T-helper 2 cell treated with Interferon-gamma antibody and Interleukin-4, amounts not matched to agents 5 μg/mL and 100 μg/mL, for 36 hours (primary cell): Measurements from ENCODE around the gene TEX44.
A peak's percentile ranks its signal among the peaks of the same experiment; 100 is the strongest.
"Not testable (repeated sequence)": the region's sequence is repeated elsewhere in the genome, so short reads cannot be mapped to it uniquely, and the experiment has no call there.

Source experiments
- DNase-seq: peaks from one replicate; pipeline ENCODE4 v3.0.0; 2021; ENCODE audit warnings: low spot score
- H3K27ac Mint-ChIP-seq: one replicate; pipeline ENCODE4 v1.8.0; 2021; ENCODE audit warnings: mild to moderate bottlenecking, mixed read lengths
- H3K27me3 Mint-ChIP-seq: one replicate; pipeline ENCODE4 v1.8.0; 2021; ENCODE audit warnings: low read depth, mixed read lengths
- H3K36me3 Mint-ChIP-seq: one replicate; pipeline ENCODE4 v1.8.0; 2021; ENCODE audit warnings: low read depth, mixed read lengths
- H3K4me1 Mint-ChIP-seq: one replicate; pipeline ENCODE4 v1.8.0; 2021; ENCODE audit warnings: low read depth, mixed read lengths
- H3K4me3 Mint-ChIP-seq: one replicate; pipeline ENCODE4 v1.8.0; 2022; ENCODE audit warnings: mild to moderate bottlenecking, moderate library complexity, mixed read lengths
- H3K9me3 Mint-ChIP-seq: one replicate; pipeline ENCODE4 v1.8.0; 2021; ENCODE audit warnings: mixed read lengths

TEX44 gene

DNA sequence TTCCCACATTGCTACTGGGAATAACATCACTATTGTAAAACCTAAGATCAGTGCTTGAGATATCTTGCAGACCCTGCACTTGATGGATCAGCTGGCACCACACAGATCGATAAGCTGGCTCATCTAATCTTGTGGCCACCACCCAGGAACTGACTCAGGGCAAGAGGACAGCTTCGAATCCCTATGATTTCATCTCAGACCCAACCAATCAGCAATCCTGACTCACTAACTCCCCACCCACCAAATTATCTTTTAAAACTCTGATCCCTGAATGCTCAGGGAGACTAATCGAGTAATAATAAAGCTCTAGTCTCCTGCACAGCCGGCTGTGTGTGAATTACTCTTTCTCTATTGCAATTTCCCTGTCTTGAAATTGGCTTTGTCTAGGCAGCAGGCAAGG is 11.3 kb upstream of the TEX44 start:
- Mint-ChIP-seq H3K4me3 (no peak overlapping the region), H3K36me3 (no peaks in the 10 kb centered on the region), H3K27me3 (peaks cover 7% of the 10 kb centered on the region), H3K4me1 (no peaks in the 10 kb centered on the region), H3K27ac (no peak overlapping the region), H3K9me3 (no peaks in the 10 kb centered on the region)
- no peak for DNase-seq

DNA sequence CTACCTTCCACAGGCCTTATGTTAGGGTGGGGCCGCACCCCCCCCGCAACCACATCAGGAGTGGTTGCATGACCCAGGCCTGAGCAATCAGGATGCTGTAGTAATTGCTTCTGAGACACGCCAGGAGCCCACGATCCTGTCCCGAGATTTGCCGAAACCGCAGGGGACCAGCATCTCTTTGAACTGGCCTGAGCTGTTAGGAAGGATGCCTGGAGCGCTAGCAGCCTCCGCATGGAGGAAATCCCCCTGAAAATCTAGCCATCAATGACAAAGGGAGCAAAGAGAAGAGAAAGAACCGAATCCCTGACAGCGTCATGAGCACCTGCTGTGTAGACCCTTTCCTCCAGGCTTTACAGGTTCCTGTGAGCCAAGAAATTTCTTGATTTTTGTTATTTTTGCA is 8.7 kb upstream of the TEX44 start:
- H3K36me3 Mint-ChIP-seq = no peaks in the 10 kb centered on the region
- H3K27ac Mint-ChIP-seq = no peak overlapping the region

DNA sequence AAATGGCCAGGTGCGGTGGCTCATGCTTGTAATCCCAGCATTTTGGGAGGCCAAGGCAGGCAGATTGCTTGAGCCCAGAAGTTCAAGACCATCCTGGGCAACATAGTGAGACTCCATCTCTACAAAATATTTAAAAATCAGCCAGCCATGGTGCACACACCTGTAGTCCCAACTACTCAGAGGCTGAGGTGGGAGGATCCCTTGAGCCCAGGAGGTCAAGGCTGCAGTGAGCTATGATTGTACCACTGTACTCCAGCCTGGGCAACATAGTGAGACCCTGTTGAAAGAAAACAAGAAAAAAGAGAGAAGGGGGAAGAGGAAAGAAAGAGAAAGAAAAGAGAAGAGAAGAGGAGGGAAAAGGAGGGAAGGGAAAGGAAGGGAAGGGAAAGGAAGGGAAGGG is 4.9 kb upstream of the TEX44 start:
- H3K36me3 Mint-ChIP-seq, H3K4me1 Mint-ChIP-seq, H3K27ac Mint-ChIP-seq, DNase-seq, H3K9me3 Mint-ChIP-seq, H3K4me3 Mint-ChIP-seq: not testable (repeated sequence)
- peaks cover 16% of the 10 kb centered on the region for H3K27me3 Mint-ChIP-seq

More for the DNA sequence above, 8.7 kb upstream of the TEX44 start:
- H3K27me3 Mint-ChIP-seq = peaks cover 12% of the 10 kb centered on the region
- no peak for DNase-seq
- no peaks in the 10 kb centered on the region for H3K9me3 Mint-ChIP-seq
- no peak overlapping the region for H3K4me3 Mint-ChIP-seq
- no peaks in the 10 kb centered on the region for H3K4me1 Mint-ChIP-seq

DNA sequence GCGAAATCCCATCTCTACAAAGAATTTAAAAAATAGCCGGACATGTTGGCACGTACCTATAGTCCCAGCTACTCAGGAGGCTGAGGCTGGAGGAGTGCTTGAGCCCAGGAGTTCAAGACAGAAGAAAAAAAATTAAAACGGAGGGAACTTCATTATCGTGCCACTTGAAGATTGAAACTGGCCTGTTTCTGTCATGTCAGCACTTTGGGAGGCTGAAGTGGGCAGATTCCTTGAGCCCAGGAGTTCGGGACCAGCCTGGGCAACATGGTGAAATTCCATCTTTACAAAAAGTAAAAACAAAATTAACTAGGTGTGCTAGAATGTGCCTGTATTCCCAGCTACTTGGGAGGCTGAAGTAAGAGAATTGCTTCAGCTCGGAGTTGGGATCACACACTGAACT is 3.0 kb upstream of the TEX44 start:
- Mint-ChIP-seq H3K36me3 (no peaks in the 10 kb centered on the region), H3K4me3 (no peak overlapping the region), H3K27me3 (peaks cover 16% of the 10 kb centered on the region), H3K9me3 (no peaks in the 10 kb centered on the region), H3K4me1 (no peaks in the 10 kb centered on the region), H3K27ac (no peak overlapping the region)
- DNase-seq = no peak

DNA sequence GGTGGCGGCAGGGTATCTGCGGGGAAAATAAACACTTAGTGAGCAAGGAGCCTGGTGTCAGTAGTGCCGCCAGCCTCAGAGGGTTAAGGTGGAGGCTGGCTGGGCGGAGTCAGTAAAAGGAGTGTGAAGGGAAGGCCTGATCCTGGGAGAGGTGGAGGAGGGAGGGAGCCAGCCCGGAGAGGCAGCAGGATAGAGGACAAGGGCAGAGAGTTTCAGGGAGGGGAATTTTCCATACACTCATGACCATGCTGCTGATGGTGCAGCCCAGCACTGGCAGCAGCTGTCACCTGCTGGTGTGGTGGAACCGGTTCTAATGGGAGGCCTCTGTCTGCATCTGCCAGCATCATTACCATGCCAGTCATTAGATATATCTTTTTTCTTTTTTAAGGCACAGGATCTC is 2.0 kb upstream of the TEX44 start:
- no peak for DNase-seq
- no peaks in the 10 kb centered on the region for H3K9me3 Mint-ChIP-seq
- H3K4me3 Mint-ChIP-seq = no peak overlapping the region
- H3K27me3 Mint-ChIP-seq = peaks cover 16% of the 10 kb centered on the region
- H3K36me3 Mint-ChIP-seq = no peaks in the 10 kb centered on the region
- no peaks in the 10 kb centered on the region for H3K4me1 Mint-ChIP-seq
- H3K27ac Mint-ChIP-seq = no peak overlapping the region

DNA sequence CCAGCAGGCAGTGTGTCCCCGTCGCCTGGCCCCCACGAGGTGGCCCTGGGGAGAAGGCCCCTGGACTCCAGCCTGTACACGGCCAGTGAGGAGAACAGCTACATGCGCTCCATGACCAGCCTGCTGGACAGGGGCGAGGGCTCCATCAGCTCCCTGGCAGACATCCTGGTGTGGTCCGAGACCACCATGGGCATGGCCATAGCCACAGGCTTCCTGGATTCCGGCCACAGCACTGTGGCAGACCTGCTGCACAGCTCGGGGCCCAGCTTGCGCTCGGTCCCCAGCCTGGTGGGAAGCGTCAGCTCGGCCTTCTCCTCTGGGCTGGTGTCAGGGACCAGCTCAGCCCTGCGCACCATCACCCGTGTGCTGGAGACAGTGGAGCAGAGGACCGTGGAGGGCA is 1.0 kb downstream of the TEX44 start:
- no peak overlapping the region for H3K27ac Mint-ChIP-seq
- no peak overlapping the region for H3K4me3 Mint-ChIP-seq
- no peak for DNase-seq
- H3K9me3 Mint-ChIP-seq = no peaks in the 10 kb centered on the region
- no peaks in the 10 kb centered on the region for H3K4me1 Mint-ChIP-seq
- H3K36me3 Mint-ChIP-seq = no peaks in the 10 kb centered on the region
- peaks cover 10% of the 10 kb centered on the region for H3K27me3 Mint-ChIP-seq

DNA sequence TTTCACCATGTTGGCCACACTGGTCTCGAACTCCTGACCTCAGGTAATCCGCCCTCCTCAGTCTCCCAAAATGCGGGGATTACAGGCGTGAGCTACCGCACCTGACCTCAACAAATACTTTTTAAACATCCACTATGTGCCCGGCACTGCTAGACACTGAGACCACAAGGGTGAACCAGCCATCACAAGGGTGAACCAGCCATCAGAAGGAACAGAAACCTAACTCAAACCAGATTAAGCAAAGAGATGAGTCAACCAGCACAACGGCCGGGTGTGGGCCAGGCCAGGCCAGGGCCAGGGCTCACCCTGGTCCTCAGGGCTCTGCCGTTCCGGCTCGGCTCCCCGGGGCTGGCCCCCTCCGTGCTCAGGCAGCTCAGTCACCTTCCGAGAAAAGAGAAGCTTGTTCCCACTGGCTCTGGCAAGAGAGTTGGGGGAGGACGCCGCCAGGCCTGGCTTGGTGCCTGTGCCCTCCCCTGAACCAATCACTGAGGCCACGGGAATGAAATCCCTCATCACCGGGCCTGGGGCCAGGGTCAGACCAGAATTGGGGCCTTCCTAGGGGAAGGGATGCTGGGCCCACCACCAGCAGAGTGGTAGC is 4.4 kb downstream of the TEX44 start:
- no peak overlapping the region for H3K27ac Mint-ChIP-seq
- H3K4me1 Mint-ChIP-seq = peaks cover 5% of the 10 kb centered on the region
- no peak overlapping the region for H3K4me3 Mint-ChIP-seq
- no peaks in the 10 kb centered on the region for H3K36me3 Mint-ChIP-seq
- H3K9me3 Mint-ChIP-seq = no peaks in the 10 kb centered on the region
- DNase-seq = no peak
- peaks cover 4% of the 10 kb centered on the region for H3K27me3 Mint-ChIP-seq

DNA sequence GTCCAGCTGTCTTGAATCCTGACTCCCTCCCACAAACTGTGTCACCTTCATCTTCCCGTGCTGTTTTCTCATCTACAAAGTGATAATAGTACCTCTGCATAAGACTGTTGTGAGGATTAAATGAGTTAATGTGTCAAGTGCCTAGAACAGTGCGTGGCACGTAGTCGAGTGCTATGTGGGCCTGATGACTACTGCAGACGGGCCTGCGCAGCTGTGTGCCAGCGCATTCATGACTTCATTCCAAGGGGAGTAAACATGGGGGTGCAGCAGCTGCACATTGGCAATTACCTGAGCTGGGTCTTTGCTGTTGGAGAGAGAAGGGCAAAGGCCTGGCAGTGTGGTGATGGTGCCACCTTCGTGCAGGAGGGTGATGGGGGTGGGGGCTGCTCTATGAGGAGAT is 5.0 kb downstream of the TEX44 start:
- no peak for DNase-seq
- H3K4me3 Mint-ChIP-seq = no peak overlapping the region
- H3K27me3 Mint-ChIP-seq = peaks cover 5% of the 10 kb centered on the region
- H3K9me3 Mint-ChIP-seq = no peaks in the 10 kb centered on the region
- peaks cover 5% of the 10 kb centered on the region for H3K4me1 Mint-ChIP-seq
- H3K36me3 Mint-ChIP-seq = no peaks in the 10 kb centered on the region
- H3K27ac Mint-ChIP-seq = no peak overlapping the region

DNA sequence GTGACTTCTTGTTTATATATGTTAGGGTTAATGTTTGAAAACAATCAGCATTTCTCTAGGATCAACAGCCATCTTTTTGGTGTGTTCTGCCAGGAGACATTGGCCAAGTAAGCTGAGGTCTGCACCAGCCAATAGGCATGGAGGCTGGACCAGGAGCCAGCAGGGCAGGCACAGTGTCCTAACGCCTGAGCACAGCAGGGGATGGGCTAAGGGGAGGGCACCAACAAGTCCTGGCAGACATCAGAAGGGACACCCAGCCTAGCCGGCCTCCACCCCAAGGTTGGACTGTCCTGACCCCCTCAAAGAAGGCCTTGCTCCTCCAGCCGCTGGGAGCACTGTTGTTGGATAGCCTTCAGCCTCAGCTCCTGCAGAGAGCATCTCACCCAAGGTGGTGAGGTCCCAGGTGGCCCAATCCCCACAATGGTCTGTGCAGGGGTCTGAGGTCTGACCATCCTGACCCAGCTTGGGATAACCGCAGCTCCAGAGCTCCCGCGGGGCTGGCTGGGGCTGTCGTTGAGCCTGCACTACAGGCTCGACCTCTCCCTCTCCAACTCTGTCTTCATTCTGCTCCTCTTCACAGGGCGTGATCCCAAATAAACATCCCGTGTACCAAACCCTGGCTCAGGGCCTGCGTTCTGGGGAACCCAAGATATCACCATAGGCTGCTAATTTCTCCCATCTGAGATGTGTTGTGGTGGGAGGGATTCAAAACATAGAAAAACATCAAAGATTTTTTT is 8.1 kb downstream of the TEX44 start:
- Mint-ChIP-seq H3K4me3 (no peak overlapping the region), H3K4me1 (peaks cover 9% of the 10 kb centered on the region), H3K36me3 (no peaks in the 10 kb centered on the region), H3K9me3 (no peaks in the 10 kb centered on the region), H3K27me3 (peaks cover 7% of the 10 kb centered on the region), H3K27ac (no peak overlapping the region)
- no peak for DNase-seq

DNA sequence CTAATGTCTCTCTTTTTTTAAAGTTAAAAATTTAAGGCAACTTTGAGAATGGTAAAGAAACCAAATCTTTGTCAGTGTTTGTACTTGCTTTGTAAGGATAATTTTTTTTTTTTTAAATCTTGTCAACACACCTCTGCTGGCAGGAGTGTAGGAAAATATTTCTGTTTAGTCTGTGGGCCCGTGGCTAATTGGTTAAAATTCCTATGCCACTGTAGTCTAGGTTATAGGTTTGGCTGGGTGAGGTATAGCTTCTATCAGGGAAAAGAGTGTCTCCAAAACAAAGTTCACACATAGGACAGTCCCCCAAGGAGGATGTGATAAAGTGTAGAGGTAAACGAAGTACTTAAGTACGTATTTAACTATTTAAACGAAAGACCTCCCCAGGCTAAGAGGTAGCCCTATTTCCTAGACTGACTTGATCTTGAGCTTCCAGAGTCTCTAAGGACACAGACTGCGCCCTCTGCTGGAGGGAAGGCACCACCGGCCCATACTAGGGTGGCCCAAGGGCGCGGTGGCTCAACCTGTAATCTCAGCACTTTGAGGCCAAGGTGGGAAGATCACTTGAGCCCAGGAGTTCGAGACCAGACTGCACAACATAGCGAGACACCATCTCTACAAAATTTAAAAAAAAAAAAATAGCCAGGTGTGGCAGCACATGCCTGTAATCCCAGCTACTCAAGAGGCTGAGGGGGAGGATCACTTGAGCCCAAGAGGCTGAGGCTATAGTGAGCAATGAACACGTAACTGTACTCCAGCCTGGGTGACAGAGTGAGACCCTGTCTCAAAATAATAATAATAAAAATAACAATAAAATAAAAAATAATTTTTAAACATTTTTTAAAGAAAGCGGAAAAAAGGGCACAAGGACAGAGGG is 8.9 kb downstream of the TEX44 start:
- peaks cover 7% of the 10 kb centered on the region for H3K27me3 Mint-ChIP-seq
- peaks cover 9% of the 10 kb centered on the region for H3K4me1 Mint-ChIP-seq
- peak; percentile 70 for DNase-seq
- H3K4me3 Mint-ChIP-seq = no peak overlapping the region
- H3K36me3 Mint-ChIP-seq = no peaks in the 10 kb centered on the region
- no peaks in the 10 kb centered on the region for H3K9me3 Mint-ChIP-seq
- H3K27ac Mint-ChIP-seq = peak overlapping the region; percentile 68

DNA sequence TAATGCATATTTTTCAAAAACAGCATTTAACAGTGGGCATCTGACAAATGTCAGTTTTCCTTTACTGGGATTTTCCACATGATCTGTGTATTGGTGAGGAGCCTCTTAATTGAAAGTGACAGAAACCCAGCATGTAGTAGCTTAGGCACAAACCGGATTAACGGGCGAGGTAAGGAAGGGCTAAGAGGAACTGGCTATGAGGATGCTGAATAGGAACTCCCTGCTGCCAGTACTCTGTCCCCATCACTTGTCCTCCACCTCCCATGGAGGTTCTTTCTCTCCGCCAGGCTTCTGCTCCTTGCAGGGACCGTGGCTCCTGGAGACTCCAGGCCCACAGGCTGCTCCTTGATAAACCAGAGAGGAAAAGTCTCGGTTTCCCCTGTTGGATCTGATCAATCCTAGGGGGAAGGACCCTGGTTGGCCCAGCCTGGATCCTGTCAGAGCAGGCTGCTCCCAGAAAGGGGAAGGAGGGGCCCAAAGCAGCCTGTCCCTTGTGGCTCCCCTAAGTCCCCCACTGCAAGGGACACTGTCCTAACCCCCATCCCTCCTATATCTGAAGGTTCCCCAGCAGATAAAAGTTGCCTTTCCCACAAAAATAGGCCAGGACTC is 10.3 kb downstream of the TEX44 start:
- DNase-seq = no peak
- no peaks in the 10 kb centered on the region for H3K9me3 Mint-ChIP-seq
- H3K4me1 Mint-ChIP-seq = peaks cover 9% of the 10 kb centered on the region
- no peak overlapping the region for H3K4me3 Mint-ChIP-seq
- H3K27me3 Mint-ChIP-seq = peaks cover 5% of the 10 kb centered on the region
- H3K36me3 Mint-ChIP-seq = no peaks in the 10 kb centered on the region
- no peak overlapping the region for H3K27ac Mint-ChIP-seq

DNA sequence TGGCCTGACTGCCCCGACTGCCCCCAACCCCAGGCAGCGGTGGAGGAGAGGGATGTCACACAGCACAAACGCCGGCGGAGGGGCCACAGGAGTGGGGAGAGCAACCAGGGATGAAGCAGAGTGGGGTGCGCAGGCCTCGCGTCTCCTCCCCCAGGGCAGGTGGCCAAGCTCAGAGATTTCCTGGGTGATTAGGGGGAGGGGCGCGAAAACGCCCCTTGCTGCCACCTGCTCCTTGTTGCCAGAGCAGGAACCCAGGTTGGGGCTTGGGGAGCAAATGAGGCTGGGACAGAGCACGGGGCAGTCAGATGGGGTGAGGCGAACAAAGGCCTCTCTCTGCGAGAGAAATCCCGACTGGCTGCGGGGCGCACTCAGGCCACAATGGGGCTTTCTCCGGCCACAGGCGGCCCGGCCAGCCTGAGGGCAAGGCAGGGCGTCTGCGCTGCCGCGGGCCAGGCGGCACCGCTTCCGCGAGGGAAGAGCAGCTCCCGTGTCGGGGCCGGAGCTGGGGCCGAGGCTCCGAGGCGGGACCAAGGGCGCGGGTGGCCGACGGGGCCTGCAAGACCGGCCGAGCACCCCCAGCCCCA is 11.5 kb downstream of the TEX44 start:
- Mint-ChIP-seq H3K36me3 (no peaks in the 10 kb centered on the region), H3K27ac (peak overlapping the region; percentile 36), H3K27me3 (peaks cover 5% of the 10 kb centered on the region), H3K4me1 (peaks cover 11% of the 10 kb centered on the region), H3K9me3 (no peaks in the 10 kb centered on the region), H3K4me3 (peak overlapping the region; percentile 62)
- no peak for DNase-seq

DNA sequence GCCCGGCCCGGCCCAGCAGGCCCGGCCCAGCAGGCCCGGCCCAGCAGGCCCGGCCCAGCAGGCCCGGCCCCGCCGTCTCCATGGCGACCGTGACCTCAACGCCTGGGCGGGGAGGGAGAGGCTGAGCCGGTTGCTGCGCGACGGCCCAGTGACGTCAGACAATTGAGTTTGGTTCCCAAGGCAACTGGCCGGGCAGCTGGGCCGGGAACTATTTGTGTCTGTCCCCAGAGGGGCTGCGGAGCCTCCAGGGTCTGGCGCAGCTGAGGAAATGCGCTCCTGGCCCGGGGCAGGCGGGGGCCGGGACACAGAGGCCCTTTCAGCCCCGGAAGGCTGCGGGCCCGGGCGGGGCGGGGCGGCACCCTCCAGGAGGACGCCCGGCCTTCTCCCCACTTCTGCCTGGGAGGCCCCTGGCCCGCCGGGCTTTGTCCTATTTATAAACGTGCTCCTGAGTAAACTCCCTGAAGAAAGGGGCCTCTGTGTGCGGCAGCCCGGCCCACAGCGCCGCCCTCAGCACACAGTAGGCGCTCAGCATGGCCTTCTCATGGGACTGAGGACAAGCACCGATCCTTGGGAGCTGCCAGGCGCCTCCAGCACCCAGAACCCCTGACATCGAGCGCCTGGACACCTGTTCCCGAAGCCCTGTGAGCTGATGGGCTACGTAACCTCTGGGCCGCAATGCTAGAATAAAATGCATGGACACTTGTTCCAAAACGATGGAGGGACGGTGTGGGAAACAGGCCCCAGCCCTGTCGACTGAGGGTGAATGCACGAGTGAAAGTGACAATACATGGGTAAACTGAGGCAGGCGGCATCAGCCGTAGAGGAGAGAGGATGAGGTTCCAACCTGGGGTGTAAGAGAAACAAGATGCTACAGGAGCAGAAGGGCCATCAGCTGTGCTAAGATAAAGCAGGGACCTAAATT is 12.3 kb downstream of the TEX44 start:
- H3K27me3 Mint-ChIP-seq = peaks cover 5% of the 10 kb centered on the region
- peak; percentile 90 for DNase-seq
- peak overlapping the region; percentile 82 for H3K27ac Mint-ChIP-seq
- H3K36me3 Mint-ChIP-seq = no peaks in the 10 kb centered on the region
- no peaks in the 10 kb centered on the region for H3K9me3 Mint-ChIP-seq
- H3K4me3 Mint-ChIP-seq = peak overlapping the region; percentile 63
- H3K4me1 Mint-ChIP-seq = peaks cover 11% of the 10 kb centered on the region
